Measurements from ENCODE around the gene VASN.

- TF ChIP-seq CTCF (IDR thresholded peaks at IDR 0.05; ENCODE audit: low read length) (no peak), EZH2 (optimal IDR thresholded peaks at IDR 0.05; ENCODE audit: low read depth, low read length) (no peak)
Observed at GRCh38 chr16:4384509-4384942, 12.9 kb downstream of the VASN start.
